K562 (cell line): ENCODE data around the gene GABARAPL1. TPM values are rescaled to one million over a fixed set of nuclear protein-coding genes. Genes with fewer than 3 reads are reported as not detected.

ENCODE experiments used
- ARID1B ChIP-seq: fragments of 450-650 bp; IDR thresholded peaks from 2 replicates; pipeline ENCODE4 v1.6.1; 2016; ENCODE audit warnings: antibody characterized with exemption, mild to moderate bottlenecking, inconsistent platforms
- ARNT ChIP-seq, 2 experiments: fragments of 450-650 bp; IDR thresholded peaks; 2 replicates each; pipeline ENCODE4 v1.6.1; 2016; ENCODE audit warnings: mild to moderate bottlenecking in 1 of 2
- ATF3 ChIP-seq, 2 experiments: fragments of 450-650 bp in 1 of 2; sonication (generic) in 1 of 2; formaldehyde crosslinking in 1 of 2; IDR thresholded peaks in 1 of 2; conservative IDR thresholded peaks in 1 of 2; 2 replicates each; pipeline versions ENCODE4 v1.6.1 to v1.8.1; 2016 to 2023; ENCODE audit warnings: mild to moderate bottlenecking in 2 of 2, moderate library complexity in 2 of 2, inconsistent platforms in 1 of 2, missing genetic modification reagents in 1 of 2
- CEBPG ChIP-seq, 3 experiments: fragments of 200-800 bp in 1 of 3; sonication (Bioruptor generic) in 1 of 3; sonication (generic) in 1 of 3; formaldehyde crosslinking in 1 of 3; IDR thresholded peaks in 2 of 3; conservative IDR thresholded peaks in 1 of 3; 2 replicates each; pipeline versions ENCODE4 v1.6.1 to v1.8.0; 2016 to 2022; ENCODE audit warnings: missing compliant biosample characterization in 2 of 3, missing genetic modification characterization in 2 of 3, mild to moderate bottlenecking in 1 of 3, missing genetic modification reagents in 1 of 3
- EGR1 ChIP-seq: fragments of 450-650 bp; conservative IDR thresholded peaks from 2 replicates; pipeline ENCODE4 v1.6.1; 2017; ENCODE audit warnings: mild to moderate bottlenecking
- ESRRA ChIP-seq: fragments of 450-650 bp; IDR thresholded peaks from 2 replicates; pipeline ENCODE4 v1.6.1; 2014; ENCODE audit warnings: low read depth, mild to moderate bottlenecking, moderate library complexity, borderline replicate concordance
- HDAC2 ChIP-seq: fragments of 450-650 bp; IDR thresholded peaks from 2 replicates; pipeline ENCODE4 v1.6.1; 2016; ENCODE audit warnings: mild to moderate bottlenecking
- HNRNPK ChIP-seq: fragments of 200-400 bp; formaldehyde crosslinking; IDR thresholded peaks from one replicate; pipeline ENCODE4 v1.6.1; 2018; ENCODE audit warnings: mild to moderate bottlenecking, low read depth, low read length; ENCODE audit not compliant: poor library complexity, severe bottlenecking
- HOXB6 ChIP-seq: fragments of 250-450 bp; sonication (Bioruptor Pico); IDR thresholded peaks from 2 replicates; pipeline ENCODE4 v1.5.1; 2022; ENCODE audit warnings: mild to moderate bottlenecking, borderline replicate concordance
- KDM1A ChIP-seq, 2 experiments: fragments of 450-650 bp; IDR thresholded peaks; 2 replicates each; pipeline ENCODE4 v1.6.1; 2016; ENCODE audit warnings: mild to moderate bottlenecking in 2 of 2
- LARP7 ChIP-seq: fragments of 450-650 bp; IDR thresholded peaks from 2 replicates; pipeline ENCODE4 v1.6.1; 2016
- LEF1 ChIP-seq: fragments of 450-650 bp; IDR thresholded peaks from 2 replicates; pipeline ENCODE4 v1.6.1; 2016; ENCODE audit warnings: mild to moderate bottlenecking
- MAX ChIP-seq: sonication (generic); formaldehyde crosslinking; IDR thresholded peaks from 2 replicates; pipeline ENCODE4 v1.9.0; 2022; ENCODE audit warnings: mild to moderate bottlenecking, missing genetic modification reagents
- NFE2 ChIP-seq: IDR thresholded peaks from 2 replicates; pipeline ENCODE4 v1.6.1; 2014; ENCODE audit warnings: antibody characterized with exemption, low read depth
- NRF1 ChIP-seq, 2 experiments: fragments of 450-650 bp; IDR thresholded peaks in 1 of 2; conservative IDR thresholded peaks in 1 of 2; 2 replicates each; pipeline ENCODE4 v1.6.1; 2014; ENCODE audit warnings: mild to moderate bottlenecking in 2 of 2
- POLR2AphosphoS5 ChIP-seq: IDR thresholded peaks from 2 replicates; pipeline ENCODE4 v1.6.1; 2011; ENCODE audit warnings: mild to moderate bottlenecking, low read depth, low read length, moderate library complexity; ENCODE audit not compliant: control insufficient read depth, insufficient read depth
- POLR2B ChIP-seq: fragments of 450-650 bp; IDR thresholded peaks from 2 replicates; pipeline ENCODE4 v1.6.1; 2018; ENCODE audit warnings: low read depth; ENCODE audit not compliant: partially characterized antibody
- POLR2H ChIP-seq: IDR thresholded peaks from 2 replicates; pipeline ENCODE4 v1.6.1; 2016; ENCODE audit warnings: missing genetic modification characterization, low read depth, mild to moderate bottlenecking, control low read depth, missing compliant biosample characterization, moderate library complexity
- RCOR1 ChIP-seq, 2 experiments: IDR thresholded peaks; 2 replicates each; pipeline ENCODE4 v1.6.1; 2012; ENCODE audit warnings: low read depth in 2 of 2, low read length in 2 of 2, borderline replicate concordance in 1 of 2, improper control_type of control experiment in 1 of 2
- RFX7 ChIP-seq: fragments of 250-450 bp; sonication (Bioruptor Pico); IDR thresholded peaks from 2 replicates; pipeline ENCODE4 v1.5.1; 2021; ENCODE audit warnings: mild to moderate bottlenecking
- SIN3B ChIP-seq: fragments of 450-650 bp; IDR thresholded peaks from 2 replicates; pipeline ENCODE4 v1.6.1; 2017; ENCODE audit warnings: low read depth, mild to moderate bottlenecking, moderate library complexity
- SMAD1 ChIP-seq: fragments of 150-350 bp; IDR thresholded peaks from 2 replicates; pipeline ENCODE4 v1.6.1; 2014; ENCODE audit warnings: low read length, low read depth; ENCODE audit not compliant: partially characterized antibody
- TBL1XR1 ChIP-seq, 2 experiments: IDR thresholded peaks; 2 replicates each; pipeline ENCODE4 v1.6.1; 2012; ENCODE audit warnings: improper control_type of control experiment in 2 of 2, low read length in 2 of 2, mild to moderate bottlenecking in 1 of 2
- ZNF175 ChIP-seq: fragments of 200-800 bp; sonication (Bioruptor generic); IDR thresholded peaks from 2 replicates; pipeline ENCODE4 v1.6.1; 2016; ENCODE audit warnings: low read depth, mild to moderate bottlenecking, missing genetic modification characterization, missing compliant biosample characterization
- ZNF184 ChIP-seq: sonication (generic); formaldehyde crosslinking; IDR thresholded peaks from 2 replicates; pipeline ENCODE4 v1.5.0; 2020; ENCODE audit warnings: missing genetic modification reagents
- ZNF212 ChIP-seq: fragments of 450-650 bp; formaldehyde crosslinking; IDR thresholded peaks from 2 replicates; pipeline ENCODE4 v1.4.0; 2020; ENCODE audit warnings: mild to moderate bottlenecking
- ZNF431 ChIP-seq: sonication (generic); formaldehyde crosslinking; IDR thresholded peaks from 2 replicates; pipeline ENCODE4 v1.8.0; 2022; ENCODE audit warnings: mild to moderate bottlenecking, missing genetic modification reagents
- ZNF766 ChIP-seq: fragments of 200-800 bp; sonication (Bioruptor generic); conservative IDR thresholded peaks from 2 replicates; pipeline ENCODE4 v1.6.1; 2016; ENCODE audit warnings: missing genetic modification characterization, missing compliant biosample characterization
- polyA plus RNA-seq, 8 experiments: library from polyadenylated mRNA; depleted of rRNA in 4 of 8; stranded (reverse) in 5 of 8; unstranded in 3 of 8; fragments of >200 nt; fragmentation: Nextera tagmentation in 2 of 8; fragmentation: Illumina TruSeq in 1 of 8; extraction: Ambion mirVana in 2 of 8; extraction: Trizol in 1 of 8; gene quantifications; 2 replicates each; pipeline versions ENCODE4 v1.2.1 to v1.2.3, GENCODE V29; 2011 to 2014; ENCODE audit warnings: inconsistent platforms in 1 of 8, missing spikeins in 1 of 8
- total RNA-seq, 7 experiments: library from RNA; depleted of rRNA in 6 of 7; stranded (reverse); fragments of >200 nt in 6 of 7; fragmentation: Illumina TruSeq in 2 of 7; extraction: Trizol in 2 of 7; gene quantifications; 2 replicates each; pipeline versions ENCODE4 v1.2.1 to v1.2.3, GENCODE V29; 2011 to 2021; ENCODE audit warnings: low replicate concordance in 1 of 7

The GABARAPL1 gene
- total and polyA plus RNA-seq, 9 of the 15 experiments (the other 6 are each of a cell fraction or from before 2014, with no cell fraction given): 2.3 to 15.9 (median 11.3) TPM

- peak; percentile 38; the same call in 1 of the 2 replicates for TF ChIP-seq POLR2AphosphoS5
- TF ChIP-seq ZNF766 (CRISPR knock-in tag): no peak
- TF ChIP-seq LARP7: no peak
- TF ChIP-seq HOXB6 (CRISPR knock-in tag): no peak
- TF ChIP-seq ZNF212 (CRISPR knock-in tag): no peak
- no peak for TF ChIP-seq POLR2B
- peak; percentile 68 for TF ChIP-seq ATF3 (IDR thresholded peaks at IDR 0.05)
- no peak for TF ChIP-seq ATF3 (CRISPR knock-in tag; conservative IDR thresholded peaks at IDR 0.05)
- TF ChIP-seq ARID1B: no peak
- TF ChIP-seq POLR2H (tag): no peak
- TF ChIP-seq KDM1A (IDR thresholded peaks at IDR 0.05): 0 out of 4 replicates have a peak, but pooled peaks of 1 of the 2 experiments have one; percentile 7
- TF ChIP-seq ARNT (IDR thresholded peaks at IDR 0.05): no peak
- peak; percentile 79 for TF ChIP-seq EGR1
- no peak for TF ChIP-seq MAX (CRISPR knock-in tag)
- TF ChIP-seq LEF1: no peak
- TF ChIP-seq RFX7 (CRISPR knock-in tag): no peak
- TF ChIP-seq RCOR1 (IDR thresholded peaks at IDR 0.05; ENCODE audit: borderline replicate concordance in 1 of 2, low read depth in 2 of 2, low read length in 2 of 2): 0 out of 4 replicates have a peak, but pooled peaks of 1 of the 2 experiments have one; percentile 5
- no peak for TF ChIP-seq SIN3B
- peak; percentile 66 for TF ChIP-seq NFE2
- TF ChIP-seq HDAC2: no peak
- no peak for TF ChIP-seq ZNF184 (CRISPR knock-in tag)
- no peak for TF ChIP-seq ZNF175 (CRISPR knock-in tag)
- TF ChIP-seq ESRRA: 0 out of 2 replicates have a peak, but pooled peaks have one; percentile 35
- peak; percentile 46 to 51; a peak in 3 of 4 replicates for TF ChIP-seq NRF1 (conservative IDR thresholded peaks at IDR 0.05 in 1 of 2, IDR thresholded peaks at IDR 0.05 in 1 of 2)
- TF ChIP-seq SMAD1: peak; percentile 21
- TF ChIP-seq TBL1XR1 (IDR thresholded peaks at IDR 0.05; ENCODE audit: low read length in 2 of 2): 0 out of 4 replicates have a peak, but pooled peaks of 1 of the 2 experiments have one; percentile 8
- TF ChIP-seq ZNF431 (CRISPR knock-in tag): no peak
- TF ChIP-seq HNRNPK: no peak
- no peak for TF ChIP-seq CEBPG (CRISPR knock-in tag; IDR thresholded peaks at IDR 0.05)
- TF ChIP-seq CEBPG (tag; conservative IDR thresholded peaks at IDR 0.05 in 1 of 2, IDR thresholded peaks at IDR 0.05 in 1 of 2): peak in 1 of 2 experiments; percentile 64; a peak in 2 of 4 replicates
Observed at GRCh38 chr12:10213168-10214135, 775 bp downstream of the GABARAPL1 start (continued).
